ENCODE data around the gene DCBLD1.
"Not testable (repeated sequence)": the region's sequence is repeated elsewhere in the genome, so short reads cannot be mapped to it uniquely, and the experiment has no call there.

The DCBLD1 gene

DNA sequence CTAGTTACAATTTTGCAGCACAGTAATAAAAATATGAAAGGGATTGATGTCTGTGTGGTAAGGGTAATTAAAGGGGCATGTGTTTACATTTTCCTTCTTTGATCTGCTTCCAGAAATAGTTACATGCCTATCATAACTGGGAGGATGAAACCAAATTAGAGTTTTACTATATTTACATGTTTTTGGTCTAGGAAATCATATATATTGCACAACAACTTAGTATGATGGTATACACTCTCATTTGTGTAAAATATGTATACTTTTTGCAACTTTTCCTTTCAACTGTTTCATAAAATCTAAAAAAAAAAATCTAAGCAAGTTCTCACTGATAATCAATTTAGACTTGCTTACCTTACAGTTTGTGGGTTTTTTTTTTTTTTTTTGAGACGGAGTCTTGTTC, 32.2 kb downstream of the DCBLD1 start:
- H3K27me3 ChIP-seq = no peaks in the 10 kb centered on the region
- no peak overlapping the region for H3K27ac ChIP-seq
- H3K4me3 ChIP-seq = no peak overlapping the region
- H3K9me3 ChIP-seq = no peaks in the 10 kb centered on the region
- TF ChIP-seq, protein P1, sequence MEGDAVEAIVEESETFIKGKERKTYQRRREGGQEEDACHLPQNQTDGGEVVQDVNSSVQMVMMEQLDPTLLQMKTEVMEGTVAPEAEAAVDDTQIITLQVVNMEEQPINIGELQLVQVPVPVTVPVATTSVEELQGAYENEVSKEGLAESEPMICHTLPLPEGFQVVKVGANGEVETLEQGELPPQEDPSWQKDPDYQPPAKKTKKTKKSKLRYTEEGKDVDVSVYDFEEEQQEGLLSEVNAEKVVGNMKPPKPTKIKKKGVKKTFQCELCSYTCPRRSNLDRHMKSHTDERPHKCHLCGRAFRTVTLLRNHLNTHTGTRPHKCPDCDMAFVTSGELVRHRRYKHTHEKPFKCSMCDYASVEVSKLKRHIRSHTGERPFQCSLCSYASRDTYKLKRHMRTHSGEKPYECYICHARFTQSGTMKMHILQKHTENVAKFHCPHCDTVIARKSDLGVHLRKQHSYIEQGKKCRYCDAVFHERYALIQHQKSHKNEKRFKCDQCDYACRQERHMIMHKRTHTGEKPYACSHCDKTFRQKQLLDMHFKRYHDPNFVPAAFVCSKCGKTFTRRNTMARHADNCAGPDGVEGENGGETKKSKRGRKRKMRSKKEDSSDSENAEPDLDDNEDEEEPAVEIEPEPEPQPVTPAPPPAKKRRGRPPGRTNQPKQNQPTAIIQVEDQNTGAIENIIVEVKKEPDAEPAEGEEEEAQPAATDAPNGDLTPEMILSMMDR (IDR thresholded peaks at IDR 0.05) = no peak
- DNase-seq = no peak
- no peaks in the 10 kb centered on the region for H3K36me3 ChIP-seq
- intact Hi-C loops (cut with DNase I; ENCODE audit: low total_unique reads) = no loop called here
- peaks cover 0 to 14% (median 0%) of the 10 kb centered on the region in 4 donors for H3K4me1 ChIP-seq

DNA sequence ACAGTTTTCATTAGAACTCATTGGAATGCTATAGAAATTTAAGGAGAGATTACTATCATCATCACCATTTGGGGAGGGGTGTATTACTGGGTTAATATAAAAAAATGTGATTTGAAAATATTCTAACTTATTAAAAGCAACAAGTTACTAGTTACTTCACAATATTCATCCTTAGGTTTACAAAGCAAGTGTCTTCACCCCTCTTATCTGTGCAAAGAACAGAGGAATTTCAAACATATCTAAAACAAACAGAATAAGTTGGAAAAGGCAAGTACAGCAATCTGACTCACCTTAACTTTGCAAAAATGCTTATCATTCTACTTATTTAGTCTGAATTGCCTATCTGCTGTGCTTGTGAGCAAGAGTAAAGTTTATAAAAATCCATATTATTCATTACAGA, 32.9 kb downstream of the DCBLD1 start:
- intact Hi-C loops (cut with DNase I; ENCODE audit: low total_unique reads) = no loop called here
- H3K27me3 ChIP-seq = no peaks in the 10 kb centered on the region
- no peak overlapping the region for H3K27ac ChIP-seq
- H3K9me3 ChIP-seq = no peaks in the 10 kb centered on the region
- H3K4me3 ChIP-seq = no peak overlapping the region
- DNase-seq = no peak
- TF ChIP-seq, protein P1 (IDR thresholded peaks at IDR 0.05) = no peak
- H3K4me1 ChIP-seq = peaks cover 0 to 14% (median 0%) of the 10 kb centered on the region in 4 donors
- H3K36me3 ChIP-seq = peaks cover 0 to 3% (median 0%) of the 10 kb centered on the region in 3 donors

DNA sequence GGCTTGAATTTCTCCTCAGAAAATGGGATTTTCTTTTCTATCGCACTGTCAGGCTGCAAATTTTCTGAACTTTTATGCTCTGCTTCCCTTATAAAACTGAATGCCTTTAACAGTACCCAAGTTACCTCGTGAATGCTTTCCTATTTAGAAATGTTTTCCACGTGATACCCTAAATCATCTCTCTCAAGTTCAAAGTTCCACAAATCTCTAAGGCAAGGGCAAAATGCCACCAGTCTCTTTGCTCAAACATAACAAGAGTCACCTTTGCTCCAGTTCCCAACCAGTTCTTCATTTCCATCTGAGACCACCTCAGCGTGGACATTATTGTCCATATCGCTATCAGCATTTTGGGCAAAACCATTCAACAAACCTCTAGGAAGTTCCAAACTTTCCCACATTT, 35.5 kb downstream of the DCBLD1 start:
- intact Hi-C loops (cut with DNase I; ENCODE audit: low total_unique reads); H3K4me3 ChIP-seq; H3K36me3 ChIP-seq; H3K9me3 ChIP-seq; DNase-seq; H3K4me1 ChIP-seq; H3K27me3 ChIP-seq; H3K27ac ChIP-seq: not testable (repeated sequence)

DNA sequence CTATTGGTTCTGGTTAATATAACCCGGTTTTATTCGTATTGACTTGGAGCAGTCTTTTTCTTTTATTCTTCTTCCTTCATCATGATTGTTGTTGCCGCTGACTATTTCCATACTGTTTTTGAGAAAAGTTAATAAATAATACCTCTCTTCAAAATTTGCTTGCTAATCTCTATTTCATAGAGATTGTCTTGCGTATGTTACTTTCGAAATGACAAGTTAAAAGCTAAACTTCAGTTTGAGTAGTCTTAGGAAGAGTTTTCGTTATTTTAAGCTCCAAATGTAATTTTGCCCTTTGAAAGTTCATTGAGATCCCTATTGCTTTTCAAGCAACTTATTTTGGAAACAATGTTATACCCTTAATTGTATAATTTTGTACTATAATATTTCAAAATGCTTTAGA, 36.4 kb downstream of the DCBLD1 start:
- intact Hi-C loops (cut with DNase I; ENCODE audit: low total_unique reads) = no loop called here

DNA sequence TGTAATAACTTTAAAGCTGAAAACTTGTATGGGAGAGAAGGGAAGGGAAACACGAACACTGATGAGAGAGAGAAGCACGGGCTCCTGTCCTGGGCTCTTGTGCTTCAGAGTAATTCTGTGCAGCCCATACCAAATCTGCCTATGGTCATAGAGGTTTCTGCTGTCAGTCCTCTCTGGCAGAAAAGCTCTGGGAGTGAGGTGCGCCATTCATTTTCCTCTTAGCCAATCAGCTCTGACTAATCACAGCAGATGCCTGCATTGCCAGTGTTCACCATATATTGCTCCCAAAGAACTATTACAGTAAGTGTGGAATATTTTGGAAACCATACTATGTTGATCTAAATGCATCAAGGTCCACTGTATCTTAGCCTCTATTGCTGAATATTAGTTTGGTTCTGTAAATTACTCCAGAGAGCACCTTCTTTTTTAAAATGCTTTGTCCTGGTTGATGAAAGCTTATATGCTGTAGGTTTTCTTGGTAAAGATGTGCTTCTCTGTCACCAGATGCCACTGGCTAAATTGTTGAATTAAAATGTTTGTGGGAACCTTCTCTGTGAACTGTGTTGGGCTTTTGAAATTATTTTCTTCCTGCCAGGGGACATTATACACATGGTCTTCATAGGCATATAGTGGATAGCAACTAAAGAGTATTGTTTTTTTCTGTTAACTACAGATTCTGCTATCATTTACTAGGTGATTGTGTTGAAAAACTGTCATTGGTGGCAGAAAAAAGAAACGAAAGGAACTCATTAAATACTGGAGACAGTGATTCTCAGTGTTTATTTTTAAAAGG, 38.3 kb downstream of the DCBLD1 start:
- no peak overlapping the region for H3K4me3 ChIP-seq
- intact Hi-C loops (cut with DNase I; ENCODE audit: low total_unique reads) = no loop called here

More for the DNA sequence above, 36.4 kb downstream of the DCBLD1 start:
- Histone ChIP-seq H3K4me3 (no peak overlapping the region), H3K36me3 (peaks cover 0 to 7% (median 0%) of the 10 kb centered on the region in 3 donors), H3K9me3 (no peaks in the 10 kb centered on the region), H3K27me3 (no peaks in the 10 kb centered on the region), H3K27ac (no peak overlapping the region), H3K4me1 (peaks cover 0 to 2% (median 0%) of the 10 kb centered on the region in 4 donors)
- TF ChIP-seq, protein P1 (IDR thresholded peaks at IDR 0.05) = no peak
- no peak for DNase-seq

More for the DNA sequence above, 38.3 kb downstream of the DCBLD1 start:
- H3K27me3 ChIP-seq = no peaks in the 10 kb centered on the region
- H3K27ac ChIP-seq = no peak overlapping the region
- no peaks in the 10 kb centered on the region for H3K4me1 ChIP-seq
- DNase-seq = no peak
- TF ChIP-seq, protein P1 (IDR thresholded peaks at IDR 0.05) = no peak
- peaks cover 0 to 7% (median 0%) of the 10 kb centered on the region in 3 donors for H3K36me3 ChIP-seq
- H3K9me3 ChIP-seq = no peaks in the 10 kb centered on the region
